GM12801 (cell line): Measurements from ENCODE around the gene SLC35F4.

ENCODE experiments used
- CTCF ChIP-seq: IDR thresholded peaks from one replicate; pipeline ENCODE4 v1.5.1; 2011; ENCODE audit warnings: control low read depth; ENCODE audit not compliant: insufficient read length; ENCODE audit errors: extremely low read depth

The SLC35F4 gene

GRCh38 chr14:57712698-57713097 lies 153.2 kb downstream of the SLC35F4 start:
- no peak for TF ChIP-seq CTCF

GRCh38 chr14:57712102-57712501 lies 153.8 kb downstream of the SLC35F4 start:
- TF ChIP-seq CTCF = no peak

GRCh38 chr14:57709909-57710308 lies 156.0 kb downstream of the SLC35F4 start:
- no peak for TF ChIP-seq CTCF

GRCh38 chr14:57707219-57707618 lies 158.7 kb downstream of the SLC35F4 start:
- no peak for TF ChIP-seq CTCF

GRCh38 chr14:57704763-57705162 lies 161.1 kb downstream of the SLC35F4 start:
- TF ChIP-seq CTCF = no peak

- TF ChIP-seq CTCF = no peak
Measured at GRCh38 chr14:57699947-57700346, 165.9 kb downstream of the SLC35F4 start.

DNA sequence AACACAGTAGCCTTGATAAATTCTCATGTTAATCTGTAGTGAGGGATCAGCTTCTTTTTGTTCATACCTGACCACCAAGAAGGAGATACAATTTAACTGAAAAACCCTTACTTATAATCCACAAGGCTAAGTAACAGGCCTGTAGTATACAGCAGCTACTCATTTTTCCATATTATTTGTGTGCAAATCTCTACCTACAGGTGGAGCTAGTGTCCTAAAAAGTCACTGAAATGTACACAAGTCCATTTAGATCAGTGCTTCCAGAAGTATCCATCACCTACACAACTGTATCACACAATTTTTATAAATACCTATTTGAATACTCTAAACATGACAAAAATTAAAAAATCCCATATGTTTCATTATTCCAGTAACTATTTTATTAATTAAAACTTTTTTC lies 173.2 kb downstream of the SLC35F4 start:
- TF ChIP-seq CTCF = no peak

- TF ChIP-seq CTCF = no peak
Measured at GRCh38 chr14:57687416-57687815, 178.5 kb downstream of the SLC35F4 start.
